Spleen (tissue), 7 donors: ENCODE data around the gene SPAG5.

Source experiments
- POLR2A ChIP-seq, 3 donors: fragments of 450-650 bp; IDR thresholded peaks; one replicate each; pipeline ENCODE4 v1.5.1; 2017; ENCODE audit warnings: antibody characterized with exemption in 3 of 3, mild to moderate bottlenecking in 1 of 3
- TF ChIP-seq, protein P1 (sequence below), 11 experiments: fragments of 200-600 bp in 7 of 11; fragments of 450-650 bp in 4 of 11; sonication (generic) in 4 of 11; IDR thresholded peaks in 8 of 11; conservative IDR thresholded peaks in 3 of 11; 1 replicate in 7 of 11; 2 replicates in 4 of 11; pipeline versions ENCODE4 v1.4.0 to v1.8.0; 2016 to 2021; ENCODE audit warnings: antibody characterized with exemption in 11 of 11, inconsistent platforms in 4 of 11, mild to moderate bottlenecking in 1 of 11
- donor health status: DM: no; HTN: no; CAD: no; lungs with moderate emphysema.
- donor health status: DM: no; HTN: no; CAD: no.
- donor health status: DM: no; HTN: no; CAD: no.

DNA sequence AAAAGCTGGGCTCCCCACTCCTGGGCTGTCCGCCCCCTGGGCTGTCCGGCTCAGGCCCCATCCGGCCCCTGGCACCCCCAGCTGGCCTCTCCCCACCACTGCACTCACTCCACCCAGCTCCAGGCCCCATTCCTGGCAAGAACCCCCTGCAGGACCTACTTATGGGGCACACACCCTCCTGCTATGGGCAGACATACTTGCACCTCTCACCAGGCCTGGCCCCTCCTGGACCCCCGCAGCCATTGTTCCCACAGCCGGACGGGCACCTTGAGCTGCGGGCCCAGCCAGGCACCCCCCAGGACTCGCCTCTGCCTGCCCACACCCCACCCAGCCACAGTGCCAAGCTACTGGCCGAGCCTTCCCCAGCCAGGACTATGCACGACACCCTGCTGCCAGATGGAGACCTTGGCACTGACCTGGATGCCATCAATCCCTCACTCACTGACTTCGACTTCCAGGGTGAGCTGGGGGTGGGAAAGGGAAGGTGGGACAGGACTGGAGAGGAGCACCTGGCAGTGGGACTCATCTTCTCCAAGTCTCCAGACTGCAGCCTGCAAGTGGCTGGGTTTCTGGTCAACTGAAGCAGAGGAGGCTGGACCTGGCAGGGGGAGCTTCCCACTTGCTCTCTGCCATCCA, 64.0 kb downstream of the SPAG5 start:
- TF ChIP-seq, protein P1, sequence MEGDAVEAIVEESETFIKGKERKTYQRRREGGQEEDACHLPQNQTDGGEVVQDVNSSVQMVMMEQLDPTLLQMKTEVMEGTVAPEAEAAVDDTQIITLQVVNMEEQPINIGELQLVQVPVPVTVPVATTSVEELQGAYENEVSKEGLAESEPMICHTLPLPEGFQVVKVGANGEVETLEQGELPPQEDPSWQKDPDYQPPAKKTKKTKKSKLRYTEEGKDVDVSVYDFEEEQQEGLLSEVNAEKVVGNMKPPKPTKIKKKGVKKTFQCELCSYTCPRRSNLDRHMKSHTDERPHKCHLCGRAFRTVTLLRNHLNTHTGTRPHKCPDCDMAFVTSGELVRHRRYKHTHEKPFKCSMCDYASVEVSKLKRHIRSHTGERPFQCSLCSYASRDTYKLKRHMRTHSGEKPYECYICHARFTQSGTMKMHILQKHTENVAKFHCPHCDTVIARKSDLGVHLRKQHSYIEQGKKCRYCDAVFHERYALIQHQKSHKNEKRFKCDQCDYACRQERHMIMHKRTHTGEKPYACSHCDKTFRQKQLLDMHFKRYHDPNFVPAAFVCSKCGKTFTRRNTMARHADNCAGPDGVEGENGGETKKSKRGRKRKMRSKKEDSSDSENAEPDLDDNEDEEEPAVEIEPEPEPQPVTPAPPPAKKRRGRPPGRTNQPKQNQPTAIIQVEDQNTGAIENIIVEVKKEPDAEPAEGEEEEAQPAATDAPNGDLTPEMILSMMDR (IDR thresholded peaks at IDR 0.05 in 8 of 11, conservative IDR thresholded peaks at IDR 0.05 in 3 of 11) = no peak
- no peak for TF ChIP-seq POLR2A (IDR thresholded peaks at IDR 0.05)
